ENCODE measurements around the gene COX19.
"Not testable (repeated sequence)": the region's sequence is repeated elsewhere in the genome, so short reads cannot be mapped to it uniquely, and the experiment has no call there.

The COX19 gene

GRCh38 chr7:1010226-1010625, 34.9 kb upstream of the COX19 start:
- DNase-seq, result no peak

- no peak for DNase-seq
Observed at GRCh38 chr7:1009747-1010146, 34.4 kb upstream of the COX19 start.

- DNase-seq, result no peak
Observed at GRCh38 chr7:1008733-1009363, 33.5 kb upstream of the COX19 start.

GRCh38 chr7:1007901-1008300, 32.6 kb upstream of the COX19 start:
- DNase-seq, result no peak

GRCh38 chr7:1005303-1005702, 30.0 kb upstream of the COX19 start:
- no peak for DNase-seq

GRCh38 chr7:1004018-1004852, 28.9 kb upstream of the COX19 start:
- no peak for DNase-seq

GRCh38 chr7:1002445-1002844, 27.1 kb upstream of the COX19 start:
- not testable (repeated sequence) for DNase-seq

GRCh38 chr7:1002026-1002425, 26.7 kb upstream of the COX19 start:
- not testable (repeated sequence) for DNase-seq

- not testable (repeated sequence) for DNase-seq
Observed at GRCh38 chr7:1001069-1001770, 25.9 kb upstream of the COX19 start.

- DNase-seq, result no peak
Observed at GRCh38 chr7:999941-1000935, 24.9 kb upstream of the COX19 start.

GRCh38 chr7:999149-999879, 24.0 kb upstream of the COX19 start:
- no peak for DNase-seq

- no peak for DNase-seq
Observed at GRCh38 chr7:997404-998395, 22.4 kb upstream of the COX19 start.

GRCh38 chr7:996079-996872, 20.9 kb upstream of the COX19 start:
- no peak for DNase-seq

GRCh38 chr7:995571-995970, 20.2 kb upstream of the COX19 start:
- no peak for DNase-seq

GRCh38 chr7:994592-995308, 19.4 kb upstream of the COX19 start:
- DNase-seq, result no peak

GRCh38 chr7:992709-993607, 17.6 kb upstream of the COX19 start:
- peak; percentile 98 for DNase-seq

- DNase-seq, result no peak
Observed at GRCh38 chr7:991729-992656, 16.6 kb upstream of the COX19 start.
